HEK293T (cell line): ENCODE results near the gene SLC25A22.

ENCODE experiments used
- BHLHE40 ChIP-seq: fragments of 450-650 bp; IDR thresholded peaks from 2 replicates; pipeline ENCODE4 v1.6.1; 2016; ENCODE audit warnings: mild to moderate bottlenecking, moderate library complexity, borderline replicate concordance
- ELF4 ChIP-seq: fragments of 450-650 bp; IDR thresholded peaks from 2 replicates; pipeline ENCODE4 v1.6.1; 2017; ENCODE audit warnings: antibody characterized with exemption
- FOXA1 ChIP-seq: fragments of 450-650 bp; IDR thresholded peaks from 2 replicates; pipeline ENCODE4 v1.6.1; 2016; ENCODE audit warnings: mild to moderate bottlenecking
- FOXM1 ChIP-seq: fragments of 450-650 bp; IDR thresholded peaks from 2 replicates; pipeline ENCODE4 v1.6.1; 2017; ENCODE audit warnings: mild to moderate bottlenecking, borderline replicate concordance
- NFRKB ChIP-seq: fragments of 450-650 bp; IDR thresholded peaks from 2 replicates; pipeline ENCODE4 v1.6.1; 2016; ENCODE audit warnings: mild to moderate bottlenecking, moderate library complexity
- PKNOX1 ChIP-seq: fragments of 450-650 bp; IDR thresholded peaks from 2 replicates; pipeline ENCODE4 v1.6.1; 2016
- SP1 ChIP-seq: fragments of 450-650 bp; IDR thresholded peaks from 2 replicates; pipeline ENCODE4 v1.6.1; 2017

GRCh38 chr11:824942-825341 is 26.9 kb upstream of the SLC25A22 start:
- TF ChIP-seq PKNOX1 (no peak), NFRKB (no peak), FOXM1 (no peak), BHLHE40 (no peak), FOXA1 (no peak), ELF4 (no peak), SP1 (no peak)
